Measurements from ENCODE around the gene OPCML. TPM values are rescaled to one million over a fixed set of nuclear protein-coding genes. Genes with fewer than 3 reads are reported as not detected.

Gene OPCML
- polyA plus RNA-seq, 3 donors = not detected

DNA sequence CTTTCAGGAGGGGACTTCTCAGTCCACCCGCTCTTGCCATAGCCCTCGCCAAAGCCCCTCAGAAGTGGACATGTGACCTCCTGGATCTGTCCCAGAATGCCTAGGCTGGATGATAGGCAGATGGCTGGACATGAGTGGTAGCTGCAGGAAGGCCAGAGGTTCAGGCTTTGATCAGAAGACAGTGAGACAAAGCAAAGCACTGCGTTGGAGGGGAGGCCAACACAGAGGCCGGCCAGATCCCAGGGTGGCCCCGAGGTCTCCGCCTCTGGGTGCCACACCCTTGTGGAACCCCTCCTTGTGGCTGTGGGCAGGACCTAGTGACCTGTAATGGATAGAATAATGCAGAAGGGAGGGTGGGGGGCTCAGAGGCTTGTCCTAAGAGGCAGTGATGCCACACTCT, 147.6 kb downstream of the OPCML start:
- H3K4me3 ChIP-seq (replicated peaks in 1 of 3; ENCODE audit: low read depth in 2 of 3, low read length in 3 of 3) = no peak overlapping the region

DNA sequence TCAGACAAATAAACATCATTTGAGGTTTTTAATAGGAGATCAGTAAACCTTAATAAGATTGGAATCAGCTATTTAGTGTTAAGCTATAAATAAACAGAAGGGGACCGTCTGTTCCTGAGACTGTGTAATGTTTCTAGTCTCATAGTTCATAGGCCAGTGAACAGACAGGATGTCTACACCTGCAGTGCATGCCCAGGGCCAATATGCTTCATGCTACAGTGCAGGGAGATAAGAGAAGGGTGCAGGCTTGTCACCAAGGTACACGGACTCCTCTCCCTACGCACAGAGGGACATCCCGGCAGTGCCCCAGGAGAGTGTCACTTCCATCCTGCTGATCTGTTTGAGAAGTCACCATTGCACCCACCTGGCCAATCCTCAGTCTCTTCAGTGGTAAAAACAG, 148.6 kb downstream of the OPCML start:
- Mint-ChIP-seq H3K27ac (no peak overlapping the region), H3K4me1 (no peaks in the 10 kb centered on the region), H3K36me3 (no peaks in the 10 kb centered on the region), H3K4me3 (no peak overlapping the region), H3K9me3 (peaks cover 0 to 5% (median 0%) of the 10 kb centered on the region in 7 donors), H3K27me3 (ENCODE audit: low read depth in 3 of 3) (peaks cover 0 to 1% (median 1%) of the 10 kb centered on the region in 3 donors)
- 85% methylated on average over 4 of the region's 4 CpGs for WGBS (ENCODE audit: insufficient coverage)
- no peaks in the 10 kb centered on the region for H4K20me1 ChIP-seq (ENCODE audit: insufficient read depth, low read length)
- no peaks in the 10 kb centered on the region for H3K4me1 ChIP-seq (ENCODE audit: control insufficient read depth in 1 of 2, insufficient read depth in 2 of 2, low read length in 2 of 2)
- H3K27me3 ChIP-seq (ENCODE audit: control insufficient read depth in 2 of 2, insufficient read depth in 2 of 2, low read length in 2 of 2) = no peaks in the 10 kb centered on the region
- intact Hi-C loops (cut with micrococcal nuclease) = no loop called here
- H3K9me3 ChIP-seq (replicated peaks in 1 of 2; ENCODE audit: control insufficient read depth in 1 of 2, insufficient read depth in 1 of 2, low read length in 2 of 2) = no peaks in the 10 kb centered on the region
- H3K4me3 ChIP-seq (replicated peaks in 1 of 3; ENCODE audit: low read depth in 2 of 3, low read length in 3 of 3) = no peak overlapping the region
- DNase-seq = no peak
- no peak overlapping the region for H2AFZ ChIP-seq (ENCODE audit: insufficient read depth, low read depth, low read length, poor library complexity, severe bottlenecking)
- TF ChIP-seq, protein P1, sequence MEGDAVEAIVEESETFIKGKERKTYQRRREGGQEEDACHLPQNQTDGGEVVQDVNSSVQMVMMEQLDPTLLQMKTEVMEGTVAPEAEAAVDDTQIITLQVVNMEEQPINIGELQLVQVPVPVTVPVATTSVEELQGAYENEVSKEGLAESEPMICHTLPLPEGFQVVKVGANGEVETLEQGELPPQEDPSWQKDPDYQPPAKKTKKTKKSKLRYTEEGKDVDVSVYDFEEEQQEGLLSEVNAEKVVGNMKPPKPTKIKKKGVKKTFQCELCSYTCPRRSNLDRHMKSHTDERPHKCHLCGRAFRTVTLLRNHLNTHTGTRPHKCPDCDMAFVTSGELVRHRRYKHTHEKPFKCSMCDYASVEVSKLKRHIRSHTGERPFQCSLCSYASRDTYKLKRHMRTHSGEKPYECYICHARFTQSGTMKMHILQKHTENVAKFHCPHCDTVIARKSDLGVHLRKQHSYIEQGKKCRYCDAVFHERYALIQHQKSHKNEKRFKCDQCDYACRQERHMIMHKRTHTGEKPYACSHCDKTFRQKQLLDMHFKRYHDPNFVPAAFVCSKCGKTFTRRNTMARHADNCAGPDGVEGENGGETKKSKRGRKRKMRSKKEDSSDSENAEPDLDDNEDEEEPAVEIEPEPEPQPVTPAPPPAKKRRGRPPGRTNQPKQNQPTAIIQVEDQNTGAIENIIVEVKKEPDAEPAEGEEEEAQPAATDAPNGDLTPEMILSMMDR (IDR thresholded peaks at IDR 0.05) = no peak
- no peak overlapping the region for H3K9ac ChIP-seq (ENCODE audit: insufficient read depth, low read length, poor library complexity, severe bottlenecking)
- no peak overlapping the region for H3K4me2 ChIP-seq (replicated peaks; ENCODE audit: extremely low read depth, low read length, poor library complexity, severe bottlenecking)
- no peaks in the 10 kb centered on the region for H3K36me3 ChIP-seq (replicated peaks in 1 of 2; ENCODE audit: control insufficient read depth in 1 of 2, insufficient read depth in 2 of 2, low read length in 2 of 2)
- no peaks in the 10 kb centered on the region for H3K79me2 ChIP-seq (ENCODE audit: insufficient read depth, low read length)
- H3K27ac ChIP-seq (ENCODE audit: low read depth in 1 of 2, low read length in 2 of 2) = no peak overlapping the region

More for the DNA sequence above, 147.6 kb downstream of the OPCML start:
- no peaks in the 10 kb centered on the region for H3K36me3 ChIP-seq (replicated peaks in 1 of 2; ENCODE audit: control insufficient read depth in 1 of 2, insufficient read depth in 2 of 2, low read length in 2 of 2)
- TF ChIP-seq, protein P1 (IDR thresholded peaks at IDR 0.05) = no peak
- no peak overlapping the region for H3K27ac ChIP-seq (ENCODE audit: low read depth in 1 of 2, low read length in 2 of 2)
- H3K9ac ChIP-seq (ENCODE audit: insufficient read depth, low read length, poor library complexity, severe bottlenecking) = no peak overlapping the region
- Mint-ChIP-seq H3K27ac (no peak overlapping the region), H3K9me3 (peaks cover 0 to 3% (median 0%) of the 10 kb centered on the region in 7 donors), H3K4me1 (no peaks in the 10 kb centered on the region), H3K27me3 (ENCODE audit: low read depth in 3 of 3) (peaks cover 0 to 1% (median 1%) of the 10 kb centered on the region in 3 donors), H3K36me3 (no peaks in the 10 kb centered on the region), H3K4me3 (no peak overlapping the region)
- no peaks in the 10 kb centered on the region for H3K79me2 ChIP-seq (ENCODE audit: insufficient read depth, low read length)
- no peak overlapping the region for H3K4me2 ChIP-seq (replicated peaks; ENCODE audit: extremely low read depth, low read length, poor library complexity, severe bottlenecking)
- no peaks in the 10 kb centered on the region for H4K20me1 ChIP-seq (ENCODE audit: insufficient read depth, low read length)
- H3K4me1 ChIP-seq (ENCODE audit: control insufficient read depth in 1 of 2, insufficient read depth in 2 of 2, low read length in 2 of 2) = no peaks in the 10 kb centered on the region
- no peaks in the 10 kb centered on the region for H3K9me3 ChIP-seq (replicated peaks in 1 of 2; ENCODE audit: control insufficient read depth in 1 of 2, insufficient read depth in 1 of 2, low read length in 2 of 2)
- DNase-seq = no peak
- H3K27me3 ChIP-seq (ENCODE audit: control insufficient read depth in 2 of 2, insufficient read depth in 2 of 2, low read length in 2 of 2) = no peaks in the 10 kb centered on the region
- H2AFZ ChIP-seq (ENCODE audit: insufficient read depth, low read depth, low read length, poor library complexity, severe bottlenecking) = no peak overlapping the region
- WGBS (ENCODE audit: insufficient coverage) = 89% methylated on average over 6 of the region's 6 CpGs
- intact Hi-C loops (cut with micrococcal nuclease) = no loop called here
